ENCODE data around the gene MAP2.

The MAP2 gene

GRCh38 chr2:209395652-209396051 lies 28.2 kb upstream of the MAP2 start:
- Histone ChIP-seq H2BK12ac (ENCODE audit: low read length in 2 of 2) (no peak overlapping the region), H2AK5ac (ENCODE audit: low read length, severe bottlenecking) (no peak overlapping the region), H3K9ac (ENCODE audit: low read length) (no peak overlapping the region), H4K91ac (ENCODE audit: low read length) (no peak overlapping the region), H3K4me1 (ENCODE audit: control insufficient read depth, insufficient read depth, low read depth, low read length) (no peaks in the 10 kb centered on the region), H3K4me2 (ENCODE audit: low read length, poor library complexity, severe bottlenecking) (no peak overlapping the region), H3K36me3 (ENCODE audit: control insufficient read depth in 1 of 2, insufficient read depth in 2 of 2, low read depth in 1 of 2, low read length in 2 of 2) (no peaks in the 10 kb centered on the region), H3K14ac (ENCODE audit: low read length in 2 of 2) (no peak overlapping the region), H3K18ac (ENCODE audit: low read depth in 1 of 2, low read length in 2 of 2) (no peak overlapping the region), H2BK120ac (ENCODE audit: low read depth, low read length) (no peak overlapping the region), H3K23ac (ENCODE audit: low read length in 2 of 2) (no peak overlapping the region), H3K4me3 (ENCODE audit: insufficient read depth in 1 of 2, low read depth in 1 of 2, low read length in 2 of 2) (no peak overlapping the region), H2AFZ (ENCODE audit: low read depth, low read length) (no peak overlapping the region), H2BK15ac (ENCODE audit: low read depth, poor library complexity, severe bottlenecking) (no peak overlapping the region), H4K8ac (ENCODE audit: low read length) (no peak overlapping the region), H3K79me1 (replicated peaks; ENCODE audit: low read length, poor library complexity, severe bottlenecking) (no peaks in the 10 kb centered on the region), H3K4ac (ENCODE audit: low read depth in 1 of 2, low read length in 2 of 2) (no peak overlapping the region), H3K9me3 (ENCODE audit: control insufficient read depth, low read length) (no peaks in the 10 kb centered on the region), H3K27me3 (ENCODE audit: control insufficient read depth in 1 of 2, insufficient read depth in 1 of 2, low read length in 2 of 2) (no peaks in the 10 kb centered on the region), H3K27ac (ENCODE audit: low read length, poor library complexity, severe bottlenecking) (no peak overlapping the region), H2BK5ac (ENCODE audit: low read depth, low read length, poor library complexity, severe bottlenecking) (no peak overlapping the region)
- DNase-seq: no peak

GRCh38 chr2:209398463-209398862 lies 25.4 kb upstream of the MAP2 start:
- no peak overlapping the region for H4K8ac ChIP-seq (ENCODE audit: low read length)
- H2BK12ac ChIP-seq (ENCODE audit: low read length in 2 of 2): no peak overlapping the region
- WGBS: 76% methylated on average over 2 of the region's 2 CpGs
- H3K4me3 ChIP-seq (ENCODE audit: insufficient read depth in 1 of 2, low read depth in 1 of 2, low read length in 2 of 2): no peak overlapping the region
- no peak overlapping the region for H4K91ac ChIP-seq (ENCODE audit: low read length)
- H2AFZ ChIP-seq (ENCODE audit: low read depth, low read length): no peak overlapping the region
- H3K9me3 ChIP-seq (ENCODE audit: control insufficient read depth, low read length): no peaks in the 10 kb centered on the region
- no peak overlapping the region for H3K14ac ChIP-seq (ENCODE audit: low read length in 2 of 2)
- no peak overlapping the region for H3K9ac ChIP-seq (ENCODE audit: low read length)
- no peak overlapping the region for H3K4me2 ChIP-seq (ENCODE audit: low read length, poor library complexity, severe bottlenecking)
- no peak overlapping the region for H2BK5ac ChIP-seq (ENCODE audit: low read depth, low read length, poor library complexity, severe bottlenecking)
- no peak overlapping the region for H3K18ac ChIP-seq (ENCODE audit: low read depth in 1 of 2, low read length in 2 of 2)
- no peak overlapping the region for H3K23ac ChIP-seq (ENCODE audit: low read length in 2 of 2)
- no peaks in the 10 kb centered on the region for H3K79me1 ChIP-seq (replicated peaks; ENCODE audit: low read length, poor library complexity, severe bottlenecking)
- no peaks in the 10 kb centered on the region for H3K4me1 ChIP-seq (ENCODE audit: control insufficient read depth, insufficient read depth, low read depth, low read length)
- H2AK5ac ChIP-seq (ENCODE audit: low read length, severe bottlenecking): no peak overlapping the region
- DNase-seq: no peak
- H2BK15ac ChIP-seq (ENCODE audit: low read depth, poor library complexity, severe bottlenecking): no peak overlapping the region
- H3K4ac ChIP-seq (ENCODE audit: low read depth in 1 of 2, low read length in 2 of 2): no peak overlapping the region
- no peak overlapping the region for H3K27ac ChIP-seq (ENCODE audit: low read length, poor library complexity, severe bottlenecking)
- H2BK120ac ChIP-seq (ENCODE audit: low read depth, low read length): no peak overlapping the region
- no peaks in the 10 kb centered on the region for H3K36me3 ChIP-seq (ENCODE audit: control insufficient read depth in 1 of 2, insufficient read depth in 2 of 2, low read depth in 1 of 2, low read length in 2 of 2)
- H3K27me3 ChIP-seq (ENCODE audit: control insufficient read depth in 1 of 2, insufficient read depth in 1 of 2, low read length in 2 of 2): no peaks in the 10 kb centered on the region

- H2BK120ac ChIP-seq (ENCODE audit: low read depth, low read length): no peak overlapping the region
- H3K14ac ChIP-seq (ENCODE audit: low read length in 2 of 2): no peak overlapping the region
Measured at GRCh38 chr2:209401788-209402187, 22.1 kb upstream of the MAP2 start.

GRCh38 chr2:209411296-209411695 lies 12.6 kb upstream of the MAP2 start:
- H4K8ac ChIP-seq (ENCODE audit: low read length): no peak overlapping the region
- H3K23ac ChIP-seq (ENCODE audit: low read length in 2 of 2): no peak overlapping the region
- H3K9me3 ChIP-seq (ENCODE audit: control insufficient read depth, low read length): peaks cover 20% of the 10 kb centered on the region
- no peak overlapping the region for H3K14ac ChIP-seq (ENCODE audit: low read length in 2 of 2)
- no peak overlapping the region for H3K4me2 ChIP-seq (ENCODE audit: low read length, poor library complexity, severe bottlenecking)
- no peaks in the 10 kb centered on the region for H3K4me1 ChIP-seq (ENCODE audit: control insufficient read depth, insufficient read depth, low read depth, low read length)
- no peak overlapping the region for H3K4ac ChIP-seq (ENCODE audit: low read depth in 1 of 2, low read length in 2 of 2)
- H3K27me3 ChIP-seq (ENCODE audit: control insufficient read depth in 1 of 2, insufficient read depth in 1 of 2, low read length in 2 of 2): no peaks in the 10 kb centered on the region
- H3K27ac ChIP-seq (ENCODE audit: low read length, poor library complexity, severe bottlenecking): no peak overlapping the region
- no peak overlapping the region for H2BK15ac ChIP-seq (ENCODE audit: low read depth, poor library complexity, severe bottlenecking)
- no peak overlapping the region for H2BK12ac ChIP-seq (ENCODE audit: low read length in 2 of 2)
- H3K79me1 ChIP-seq (replicated peaks; ENCODE audit: low read length, poor library complexity, severe bottlenecking): no peaks in the 10 kb centered on the region
- no peak overlapping the region for H2BK120ac ChIP-seq (ENCODE audit: low read depth, low read length)
- no peak for DNase-seq
- no CpG with 5 or more reads among the region's 1 CpG for WGBS
- H3K4me3 ChIP-seq (ENCODE audit: insufficient read depth in 1 of 2, low read depth in 1 of 2, low read length in 2 of 2): no peak overlapping the region
- H2AK5ac ChIP-seq (ENCODE audit: low read length, severe bottlenecking): no peak overlapping the region
- H3K9ac ChIP-seq (ENCODE audit: low read length): no peak overlapping the region
- H2BK5ac ChIP-seq (ENCODE audit: low read depth, low read length, poor library complexity, severe bottlenecking): no peak overlapping the region
- H4K91ac ChIP-seq (ENCODE audit: low read length): no peak overlapping the region
- no peak overlapping the region for H2AFZ ChIP-seq (ENCODE audit: low read depth, low read length)
- H3K18ac ChIP-seq (ENCODE audit: low read depth in 1 of 2, low read length in 2 of 2): no peak overlapping the region
- H3K36me3 ChIP-seq (ENCODE audit: control insufficient read depth in 1 of 2, insufficient read depth in 2 of 2, low read depth in 1 of 2, low read length in 2 of 2): no peaks in the 10 kb centered on the region

More at GRCh38 chr2:209401788-209402187, 22.1 kb upstream of the MAP2 start:
- no peak overlapping the region for H3K18ac ChIP-seq (ENCODE audit: low read depth in 1 of 2, low read length in 2 of 2)
- no peaks in the 10 kb centered on the region for H3K36me3 ChIP-seq (ENCODE audit: control insufficient read depth in 1 of 2, insufficient read depth in 2 of 2, low read depth in 1 of 2, low read length in 2 of 2)
- H3K4me2 ChIP-seq (ENCODE audit: low read length, poor library complexity, severe bottlenecking): no peak overlapping the region
- H3K27ac ChIP-seq (ENCODE audit: low read length, poor library complexity, severe bottlenecking): no peak overlapping the region
- no peak overlapping the region for H2BK12ac ChIP-seq (ENCODE audit: low read length in 2 of 2)
- H3K4ac ChIP-seq (ENCODE audit: low read depth in 1 of 2, low read length in 2 of 2): no peak overlapping the region
- H3K4me3 ChIP-seq (ENCODE audit: insufficient read depth in 1 of 2, low read depth in 1 of 2, low read length in 2 of 2): no peak overlapping the region
- no peak overlapping the region for H3K23ac ChIP-seq (ENCODE audit: low read length in 2 of 2)
- H3K79me1 ChIP-seq (replicated peaks; ENCODE audit: low read length, poor library complexity, severe bottlenecking): no peaks in the 10 kb centered on the region
- H3K9me3 ChIP-seq (ENCODE audit: control insufficient read depth, low read length): no peaks in the 10 kb centered on the region
- H2BK5ac ChIP-seq (ENCODE audit: low read depth, low read length, poor library complexity, severe bottlenecking): no peak overlapping the region
- H3K4me1 ChIP-seq (ENCODE audit: control insufficient read depth, insufficient read depth, low read depth, low read length): no peaks in the 10 kb centered on the region
- no peak overlapping the region for H3K9ac ChIP-seq (ENCODE audit: low read length)
- H4K91ac ChIP-seq (ENCODE audit: low read length): no peak overlapping the region
- H2AK5ac ChIP-seq (ENCODE audit: low read length, severe bottlenecking): no peak overlapping the region
- no peaks in the 10 kb centered on the region for H3K27me3 ChIP-seq (ENCODE audit: control insufficient read depth in 1 of 2, insufficient read depth in 1 of 2, low read length in 2 of 2)
- no peak overlapping the region for H2AFZ ChIP-seq (ENCODE audit: low read depth, low read length)
- WGBS: 83% methylated on average over 2 of the region's 3 CpGs
- H2BK15ac ChIP-seq (ENCODE audit: low read depth, poor library complexity, severe bottlenecking): no peak overlapping the region
- DNase-seq: no peak
- no peak overlapping the region for H4K8ac ChIP-seq (ENCODE audit: low read length)
